ENCODE results near the gene SELL.

- TF ChIP-seq REST (IDR thresholded peaks at IDR 0.05; ENCODE audit: insufficient read depth in 1 of 2, low read depth in 2 of 2, low read length in 2 of 2) (no peak), TAF1 (IDR thresholded peaks at IDR 0.05; ENCODE audit: borderline replicate concordance, insufficient read depth, low read length) (no peak), POLR2AphosphoS5 (IDR thresholded peaks at IDR 0.05; ENCODE audit: low read depth, low read length) (no peak), SIN3A (IDR thresholded peaks at IDR 0.05; ENCODE audit: borderline replicate concordance, insufficient read depth, low read length) (no peak), FOXP2 (optimal IDR thresholded peaks at IDR 0.05; ENCODE audit: borderline replicate concordance, extremely low read depth, extremely low read length, insufficient read depth) (no peak)
Observed at GRCh38 chr1:169692756-169693460, 18.5 kb downstream of the SELL start.
